Peyer's patch (tissue), 4 donors: ENCODE measurements around the gene ZNF669.

Experiments
- CTCF ChIP-seq, 6 experiments: fragments of 450-650 bp in 4 of 6; fragments of 200-600 bp in 2 of 6; sonication (generic) in 1 of 6; IDR thresholded peaks; one replicate each; pipeline ENCODE4 v1.5.1; 2017 to 2019; ENCODE audit warnings: antibody characterized with exemption in 6 of 6, mild to moderate bottlenecking in 3 of 6, moderate library complexity in 1 of 6
- POLR2A ChIP-seq, 2 donors: fragments of 450-650 bp; IDR thresholded peaks; one replicate each; pipeline ENCODE4 v1.5.1; 2017; ENCODE audit warnings: antibody characterized with exemption in 2 of 2, mild to moderate bottlenecking in 2 of 2, moderate library complexity in 2 of 2

DNA sequence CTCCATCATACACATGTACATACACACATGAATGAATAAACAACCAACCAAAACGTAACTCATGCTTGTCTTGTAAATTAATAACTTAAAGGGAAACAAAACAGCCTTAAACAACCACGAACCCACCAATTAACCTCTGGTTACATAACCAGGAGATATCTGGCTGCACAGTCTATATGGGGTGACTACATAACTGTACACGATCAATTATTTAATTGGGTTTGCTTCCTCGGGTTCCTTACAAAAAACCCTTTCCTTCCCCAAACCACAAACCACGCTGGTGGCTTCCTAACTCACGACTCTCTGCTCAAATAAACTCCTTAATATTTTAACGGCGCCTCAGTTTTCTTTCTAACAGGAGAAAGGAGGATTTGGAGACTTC is 26.3 kb downstream of the ZNF669 start:
- TF ChIP-seq CTCF (IDR thresholded peaks at IDR 0.05) (no peak), POLR2A (IDR thresholded peaks at IDR 0.05) (no peak)
